IMR-90 (cell line): ENCODE measurements around the gene RFC3. TPM values are rescaled to one million over a fixed set of nuclear protein-coding genes. Genes with fewer than 3 reads are reported as not detected.

Experiments used
- microRNA-seq, 2 experiments: library from miRNA; stranded (forward) in 1 of 2; unstranded in 1 of 2; fragments of 10-50 nt in 1 of 2; fragments of <30 nt in 1 of 2; gene quantifications in 1 of 2; microRNA quantifications in 1 of 2; one replicate each; pipeline versions ENCODE3 to v1.1.0; 2013 to 2020; ENCODE audit not compliant: insufficient read depth in 1 of 2, insufficient read length in 1 of 2, unreplicated experiment in 1 of 2
- polyA plus RNA-seq, 3 experiments: library from polyadenylated mRNA; depleted of rRNA; stranded (reverse); fragments of >200 nt; gene quantifications; 2 replicates each; pipeline ENCODE4 v1.2.3, GENCODE V29; 2012; ENCODE audit warnings: low replicate concordance in 1 of 3
- small RNA-seq, 5 experiments: library from RNA; depleted of rRNA; stranded (forward); fragments of <200 nt; gene quantifications; one replicate each; pipeline ENCODE3, GENCODE V24; 2012
- total RNA-seq: library from RNA; depleted of rRNA; stranded (reverse); fragments of >200 nt; gene quantifications from 2 replicates; pipeline ENCODE4 v1.2.3, GENCODE V29; 2012

The RFC3 gene
- total and polyA plus RNA-seq, 2 of the 4 experiments (the other 2 are of a cell fraction), result 9.8 to 12.9 TPM

Small RNAs within 50 kb of the gene (microRNA-seq; reads per million reads assigned to microRNA genes)
- gene RNU5A-4P (ENCODE audit: insufficient read depth, insufficient read length), result not detected

Small RNAs within 50 kb of the gene (small RNA-seq; reads per million reads assigned to genes)
- gene RNU5A-4P, result 0 reads per million in 5 experiments
